SK-N-MC (cell line): ENCODE data around the gene PRKN.

Experiments used
- EZH2 ChIP-seq: fragments of 200-600 bp; sonication (generic); IDR thresholded peaks from one replicate; pipeline ENCODE4 v1.6.1; 2017; ENCODE audit warnings: antibody characterized with exemption
- FOXP2 ChIP-seq: optimal IDR thresholded peaks from 2 replicates; pipeline ENCODE3; 2011; ENCODE audit warnings: mild to moderate bottlenecking, moderate library complexity; ENCODE audit not compliant: insufficient read depth; ENCODE audit errors: extremely low read length, control extremely low read depth
- POLR2AphosphoS5 ChIP-seq: IDR thresholded peaks from 2 replicates; pipeline ENCODE4 v1.6.1; 2012; ENCODE audit warnings: mild to moderate bottlenecking, low read depth, low read length, borderline replicate concordance

- TF ChIP-seq FOXP2 = no peak
- TF ChIP-seq POLR2AphosphoS5 = no peak
- no peak for TF ChIP-seq EZH2
Measured at GRCh38 chr6:162525181-162525580, 202.4 kb downstream of the PRKN start.
